Endothelial cell of umbilical vein (primary cell): ENCODE measurements around the gene UNC5CL. TPM values are rescaled to one million over a fixed set of nuclear protein-coding genes. Genes with fewer than 3 reads are reported as not detected.

Experiments
- BruUV-seq: library from RNA; stranded (reverse); fragments of 400-500 nt; replicated peaks from 2 replicates; lab custom pipeline; 2021; lab: Mats Ljungman, UMichigan
- CTCF ChIA-PET: fragments of 300-600, 350-600 bp; sonication (Branson Sonifier 250); formaldehyde crosslinking; loops from one replicate; lab custom pipeline; 2021; ENCODE audit warnings: antibody characterized with exemption, inconsistent platforms; lab: Charles Lee
- POLR2A ChIA-PET: fragments of 300-600, 350-600 bp; sonication (Branson Sonifier 250); formaldehyde crosslinking; loops from one replicate; lab custom pipeline; 2021; ENCODE audit warnings: antibody characterized with exemption, inconsistent platforms; lab: Charles Lee
- DNase-seq: peaks from one replicate; pipeline ENCODE4 v3.0.0-alpha.2; 2011; ENCODE audit warnings: low read depth, low spot score
- FAIRE-seq: peaks from 2 replicates; lab custom pipeline; 2011; peaks lifted over from hg19 to GRCh38; lab: Jason Lieb, UNC
- H2AFZ ChIP-seq: 2 replicates; pipeline ENCODE4 v1.6.0; 2012; ENCODE audit warnings: low read depth, low read length, control low read depth, inconsistent platforms
- H3K27ac ChIP-seq: 2 replicates; pipeline ENCODE4 v1.5.1; 2011; ENCODE audit warnings: low read depth, mild to moderate bottlenecking, control low read depth, low read length, moderate library complexity; ENCODE audit not compliant: insufficient read depth
- H3K27me3 ChIP-seq, 2 experiments: 2 replicates each; pipeline versions ENCODE4 v1.6.0 to v1.6.1; 2011; ENCODE audit warnings: low read length in 2 of 2, mixed read lengths in 1 of 2; ENCODE audit not compliant: control insufficient read depth in 2 of 2, insufficient read depth in 2 of 2
- H3K36me3 ChIP-seq, 2 experiments: 2 replicates in 1 of 2; 3 replicates in 1 of 2; pipeline ENCODE4 v1.5.1; 2011; ENCODE audit warnings: low read length in 2 of 2, mild to moderate bottlenecking in 1 of 2, moderate library complexity in 1 of 2; ENCODE audit not compliant: control insufficient read depth in 2 of 2, insufficient read depth in 2 of 2; ENCODE audit errors: extremely low read depth in 1 of 2
- H3K4me1 ChIP-seq: 3 replicates; pipeline ENCODE4 v1.5.1; 2011; ENCODE audit warnings: mild to moderate bottlenecking, low read length; ENCODE audit not compliant: control insufficient read depth, insufficient read depth; ENCODE audit errors: extremely low read depth
- H3K4me2 ChIP-seq: 2 replicates; pipeline ENCODE4 v1.6.1; 2011; ENCODE audit warnings: low read length, control low read depth, mixed read lengths; ENCODE audit not compliant: insufficient read depth
- H3K4me3 ChIP-seq, 3 experiments: fragments of 200-600 bp in 1 of 3; sonication (generic), shearing (Covaris generic) in 1 of 3; replicated peaks in 1 of 3; 2 replicates each; pipeline ENCODE4 v1.5.1; 2011 to 2016; ENCODE audit warnings: control low read depth in 3 of 3, low read length in 3 of 3, mild to moderate bottlenecking in 2 of 3, inconsistent platforms in 1 of 3, low read depth in 1 of 3, moderate library complexity in 1 of 3; ENCODE audit not compliant: insufficient read depth in 1 of 3
- H3K79me2 ChIP-seq: 2 replicates; pipeline ENCODE4 v1.6.0; 2012; ENCODE audit warnings: low read length, inconsistent platforms; ENCODE audit not compliant: control insufficient read depth, insufficient read depth
- H3K9ac ChIP-seq: replicated peaks from 2 replicates; pipeline ENCODE3; 2011; ENCODE audit warnings: low read length, control low read depth; ENCODE audit not compliant: insufficient read depth; ENCODE audit errors: extremely low read depth
- H3K9me1 ChIP-seq: replicated peaks from 3 replicates; pipeline ENCODE4 v1.6.0; 2011; ENCODE audit warnings: mild to moderate bottlenecking, low read length; ENCODE audit not compliant: control insufficient read depth, insufficient read depth; ENCODE audit errors: extremely low read depth
- H3K9me3 ChIP-seq: replicated peaks from 2 replicates; pipeline ENCODE4 v1.5.1; 2012; ENCODE audit warnings: low read length, inconsistent platforms; ENCODE audit not compliant: control insufficient read depth, insufficient read depth
- H4K20me1 ChIP-seq: replicated peaks from 2 replicates; pipeline ENCODE3; 2011; ENCODE audit warnings: mild to moderate bottlenecking, low read length; ENCODE audit not compliant: control insufficient read depth, insufficient read depth; ENCODE audit errors: extremely low read depth
- EZH2 ChIP-seq: IDR thresholded peaks from 2 replicates; pipeline ENCODE4 v1.6.1; 2012; ENCODE audit warnings: borderline replicate concordance, low read depth, mild to moderate bottlenecking, moderate library complexity, low read length, inconsistent platforms; ENCODE audit not compliant: severe bottlenecking
- FOS ChIP-seq: IDR thresholded peaks from 2 replicates; pipeline ENCODE4 v1.6.1; 2011; ENCODE audit warnings: mild to moderate bottlenecking, low read length, moderate library complexity, borderline replicate concordance; ENCODE audit not compliant: insufficient read depth
- GATA2 ChIP-seq: IDR thresholded peaks from 2 replicates; pipeline ENCODE4 v1.7.0; 2011; ENCODE audit warnings: low read depth, mild to moderate bottlenecking, moderate library complexity, mixed read lengths, low read length; ENCODE audit not compliant: insufficient read length, insufficient read depth
- JUN ChIP-seq: IDR thresholded peaks from 2 replicates; pipeline ENCODE4 v1.6.1; 2011; ENCODE audit warnings: borderline replicate concordance, low read depth; ENCODE audit not compliant: insufficient read length, insufficient read depth
- MYC ChIP-seq: IDR thresholded peaks from one replicate; pipeline ENCODE4 v1.6.1; 2011; ENCODE audit warnings: mild to moderate bottlenecking, low read depth, low read length
- POLR2A ChIP-seq: IDR thresholded peaks from 2 replicates; pipeline ENCODE4 v1.6.1; 2012; ENCODE audit warnings: low read depth, mild to moderate bottlenecking, control low read depth, low read length
- POLR2AphosphoS5 ChIP-seq: IDR thresholded peaks from 2 replicates; pipeline ENCODE4 v1.6.1; 2012; ENCODE audit warnings: low read depth, mild to moderate bottlenecking, control low read depth, low read length, moderate library complexity; ENCODE audit not compliant: insufficient read depth
- dilution Hi-C: fragments of 300-500 bp; cut with MboI; formaldehyde crosslinking; loops from one replicate; pipeline ENCODE4 v1.15.0; 2019; ENCODE audit warnings: low sequenced_read_pairs; ENCODE audit not compliant: extremely low pct_ligation_motif_present
- intact Hi-C: fragments of 100-400 bp; cut with micrococcal nuclease; formaldehyde crosslinking; loops from one replicate; pipeline ENCODE4 v1.10.0; 2022
- polyA plus RNA-seq, 4 experiments: library from polyadenylated mRNA; depleted of rRNA in 3 of 4; stranded (reverse) in 3 of 4; unstranded in 1 of 4; fragments of >200 nt; gene quantifications; 2 replicates each; pipeline versions ENCODE4 v1.2.1 to v1.2.3, GENCODE V29; 2011 to 2012; ENCODE audit warnings: missing spikeins in 1 of 4
- total RNA-seq: library from RNA; stranded (reverse); gene quantifications from 2 replicates; pipeline ENCODE4 v1.2.3, GENCODE V29; 2021
- TF ChIP-seq, protein P1 (sequence below), 2 donors: IDR thresholded peaks; 1 replicate in 1 of 2; 2 replicates in 1 of 2; pipeline ENCODE4 v1.5.1; 2011; ENCODE audit warnings: low read length in 2 of 2, mild to moderate bottlenecking in 2 of 2, moderate library complexity in 2 of 2, control low read depth in 1 of 2, inconsistent platforms in 1 of 2, low read depth in 1 of 2; ENCODE audit not compliant: insufficient read depth in 1 of 2; ENCODE audit errors: extremely low read depth in 1 of 2
- TF ChIP-seq, protein P2 (sequence below): IDR thresholded peaks from 2 replicates; pipeline ENCODE4 v1.6.1; 2011; ENCODE audit not compliant: insufficient read depth, insufficient read length

UNC5CL gene
- total and polyA plus RNA-seq, 2 donors (not counting 3 experiments of a cell fraction or from before 2014, with no cell fraction given): 0.14 to 0.20 TPM

- no peaks in the 10 kb centered on the region for H4K20me1 ChIP-seq
- dilution Hi-C loops: no loop called here
- H3K9me1 ChIP-seq: no peaks in the 10 kb centered on the region
- H3K27me3 ChIP-seq: peaks cover 0 to 4% of the 10 kb centered on the region in 2 experiments
- POLR2A ChIA-PET: no interaction called here
- H3K9me3 ChIP-seq: no peaks in the 10 kb centered on the region
- CTCF ChIA-PET: interaction anchor here (0.6 to 4.0 kb wide), 39 partner anchors 8 to 1680 kb away, joined by 3 to 96 read pairs (median 5); partner anchors contain the start of genes APOBEC2, TSPO2 and UNC5CL
- H2AFZ ChIP-seq: peak overlapping the region; percentile 89
- DNase-seq (no peak), FAIRE-seq (peak; percentile 12)
- H3K4me3 ChIP-seq: peak overlapping the region in 1 of 3 experiments; percentile 28
- H3K79me2 ChIP-seq: no peaks in the 10 kb centered on the region
- H3K27ac ChIP-seq: no peak overlapping the region
- peaks cover 6% of the 10 kb centered on the region for H3K4me1 ChIP-seq
- BruUV-seq: no TSS peak
- H3K36me3 ChIP-seq: no peaks in the 10 kb centered on the region
- intact Hi-C loops: loop anchor here (1.0 to 5.0 kb wide), 8 partner anchors 22 to 1681 kb away; no protein-coding TSS in a partner anchor
- H3K9ac ChIP-seq: no peak overlapping the region
- peak overlapping the region; percentile 27 for H3K4me2 ChIP-seq
- TF ChIP-seq POLR2AphosphoS5 (no peak), GATA2 (no peak), JUN (no peak), POLR2A (no peak), MYC (no peak), FOS (no peak), EZH2 (no peak)
- TF ChIP-seq, protein P1, sequence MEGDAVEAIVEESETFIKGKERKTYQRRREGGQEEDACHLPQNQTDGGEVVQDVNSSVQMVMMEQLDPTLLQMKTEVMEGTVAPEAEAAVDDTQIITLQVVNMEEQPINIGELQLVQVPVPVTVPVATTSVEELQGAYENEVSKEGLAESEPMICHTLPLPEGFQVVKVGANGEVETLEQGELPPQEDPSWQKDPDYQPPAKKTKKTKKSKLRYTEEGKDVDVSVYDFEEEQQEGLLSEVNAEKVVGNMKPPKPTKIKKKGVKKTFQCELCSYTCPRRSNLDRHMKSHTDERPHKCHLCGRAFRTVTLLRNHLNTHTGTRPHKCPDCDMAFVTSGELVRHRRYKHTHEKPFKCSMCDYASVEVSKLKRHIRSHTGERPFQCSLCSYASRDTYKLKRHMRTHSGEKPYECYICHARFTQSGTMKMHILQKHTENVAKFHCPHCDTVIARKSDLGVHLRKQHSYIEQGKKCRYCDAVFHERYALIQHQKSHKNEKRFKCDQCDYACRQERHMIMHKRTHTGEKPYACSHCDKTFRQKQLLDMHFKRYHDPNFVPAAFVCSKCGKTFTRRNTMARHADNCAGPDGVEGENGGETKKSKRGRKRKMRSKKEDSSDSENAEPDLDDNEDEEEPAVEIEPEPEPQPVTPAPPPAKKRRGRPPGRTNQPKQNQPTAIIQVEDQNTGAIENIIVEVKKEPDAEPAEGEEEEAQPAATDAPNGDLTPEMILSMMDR (IDR thresholded peaks at IDR 0.05; ENCODE audit: extremely low read depth in 1 of 2, insufficient read depth in 1 of 2, low read depth in 1 of 2, low read length in 2 of 2): no peak
- TF ChIP-seq, protein P2, sequence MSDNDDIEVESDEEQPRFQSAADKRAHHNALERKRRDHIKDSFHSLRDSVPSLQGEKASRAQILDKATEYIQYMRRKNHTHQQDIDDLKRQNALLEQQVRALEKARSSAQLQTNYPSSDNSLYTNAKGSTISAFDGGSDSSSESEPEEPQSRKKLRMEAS: no peak
Observed at GRCh38 chr6:41028561-41029412, 10.2 kb downstream of the UNC5CL start.
